ENCODE data around the gene SPNS1.
"Not testable (repeated sequence)": the region's sequence is repeated elsewhere in the genome, so short reads cannot be mapped to it uniquely, and the experiment has no call there.

Gene SPNS1, protein sequence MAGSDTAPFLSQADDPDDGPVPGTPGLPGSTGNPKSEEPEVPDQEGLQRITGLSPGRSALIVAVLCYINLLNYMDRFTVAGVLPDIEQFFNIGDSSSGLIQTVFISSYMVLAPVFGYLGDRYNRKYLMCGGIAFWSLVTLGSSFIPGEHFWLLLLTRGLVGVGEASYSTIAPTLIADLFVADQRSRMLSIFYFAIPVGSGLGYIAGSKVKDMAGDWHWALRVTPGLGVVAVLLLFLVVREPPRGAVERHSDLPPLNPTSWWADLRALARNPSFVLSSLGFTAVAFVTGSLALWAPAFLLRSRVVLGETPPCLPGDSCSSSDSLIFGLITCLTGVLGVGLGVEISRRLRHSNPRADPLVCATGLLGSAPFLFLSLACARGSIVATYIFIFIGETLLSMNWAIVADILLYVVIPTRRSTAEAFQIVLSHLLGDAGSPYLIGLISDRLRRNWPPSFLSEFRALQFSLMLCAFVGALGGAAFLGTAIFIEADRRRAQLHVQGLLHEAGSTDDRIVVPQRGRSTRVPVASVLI

GRCh38 chr16:28974437-28975157 is at the start of gene SPNS1:
Gene SPNS1 (plus strand): TSS chr16:28974778. CDS start chr16:28975152, 374 bp downstream.
- H3K9me3 ChIP-seq (ENCODE audit: control insufficient read depth in 5 of 5, low read length in 5 of 5): no peaks in the 10 kb centered on the region
- H3K4me1 ChIP-seq (ENCODE audit: control insufficient read depth in 5 of 5, insufficient read depth in 5 of 5, low read length in 5 of 5): peaks cover 2 to 27% (median 19%) of the 10 kb centered on the region in 5 donors
- H3K4me3 ChIP-seq (ENCODE audit: low read depth in 1 of 5, low read length in 5 of 5): peak within 1 kb of the TSS; percentile 77 to 100 (median 99)
- H3K9ac ChIP-seq (ENCODE audit: low read length in 5 of 5): peak within 1 kb of the TSS; percentile 68 to 98 (median 94)
- H3K36me3 ChIP-seq (ENCODE audit: control insufficient read depth in 5 of 5, insufficient read depth in 5 of 5, low read length in 5 of 5): peaks cover 0 to 28% (median 21%) of the 10 kb centered on the region in 5 donors
- no peaks in the 10 kb centered on the region for H3K27me3 ChIP-seq (ENCODE audit: control insufficient read depth in 5 of 5, insufficient read depth in 4 of 5, low read length in 5 of 5)
- peak within 1 kb of the TSS; percentile 72 for H3K27ac ChIP-seq (ENCODE audit: low read depth, low read length)

DNA sequence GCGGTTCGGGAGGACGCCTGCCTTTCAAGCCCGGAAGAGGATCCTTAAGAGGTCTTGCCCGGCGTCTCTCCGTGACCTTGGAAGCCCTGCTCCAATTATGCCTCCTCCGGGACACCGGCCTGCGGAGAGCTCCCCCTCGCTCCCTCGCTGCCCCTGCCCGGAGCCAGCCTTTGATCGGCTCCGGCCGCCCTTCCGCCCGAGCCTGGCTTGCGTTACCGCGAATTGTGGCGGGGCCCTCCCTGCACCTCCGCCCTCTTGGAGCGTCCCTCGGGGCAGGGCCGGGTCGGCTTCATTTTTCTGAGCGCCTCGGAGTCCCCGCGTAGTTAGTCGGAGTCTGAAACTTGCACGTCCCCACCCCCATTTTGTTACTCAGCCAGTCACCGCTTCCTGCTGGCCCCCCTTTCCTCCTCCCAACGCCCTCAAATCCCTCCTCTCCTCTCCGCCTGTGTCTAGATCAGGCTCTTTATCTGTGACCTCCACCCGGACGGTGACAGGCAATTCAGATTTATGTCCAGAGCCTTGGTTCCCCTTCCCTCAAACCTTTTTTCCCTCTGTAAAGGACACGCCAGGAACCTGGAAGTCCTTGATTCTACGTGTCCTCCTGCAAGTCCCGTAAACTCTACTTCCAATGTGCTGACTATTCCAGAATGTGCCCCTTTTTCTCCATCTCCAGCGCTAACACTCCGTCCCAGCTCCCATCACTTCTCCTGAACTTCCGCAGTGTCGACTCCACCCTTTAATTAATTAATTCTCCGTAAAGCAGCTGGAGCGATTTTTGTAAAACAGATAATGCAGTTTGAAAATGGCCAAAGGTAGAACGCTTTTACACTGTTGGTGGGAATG is 49.0 kb upstream of the SPNS1 start:
- H3K4me1 ChIP-seq (ENCODE audit: control insufficient read depth in 5 of 5, insufficient read depth in 5 of 5, low read length in 5 of 5): peaks cover 2 to 16% (median 14%) of the 10 kb centered on the region in 5 donors
- peak overlapping the region; percentile 90 for H3K27ac ChIP-seq (ENCODE audit: low read depth, low read length)
- H3K36me3 ChIP-seq (ENCODE audit: control insufficient read depth in 5 of 5, insufficient read depth in 5 of 5, low read length in 5 of 5): peaks cover 0 to 4% (median 0%) of the 10 kb centered on the region in 5 donors
- H3K9ac ChIP-seq (ENCODE audit: low read length in 5 of 5): peak overlapping the region; percentile 88 to 94 (median 89)
- H3K9me3 ChIP-seq (ENCODE audit: control insufficient read depth in 5 of 5, low read length in 5 of 5): no peaks in the 10 kb centered on the region
- peak overlapping the region; percentile 79 to 92 (median 88) for H3K4me3 ChIP-seq (ENCODE audit: low read depth in 1 of 5, low read length in 5 of 5)
- no peaks in the 10 kb centered on the region for H3K27me3 ChIP-seq (ENCODE audit: control insufficient read depth in 5 of 5, insufficient read depth in 4 of 5, low read length in 5 of 5)

DNA sequence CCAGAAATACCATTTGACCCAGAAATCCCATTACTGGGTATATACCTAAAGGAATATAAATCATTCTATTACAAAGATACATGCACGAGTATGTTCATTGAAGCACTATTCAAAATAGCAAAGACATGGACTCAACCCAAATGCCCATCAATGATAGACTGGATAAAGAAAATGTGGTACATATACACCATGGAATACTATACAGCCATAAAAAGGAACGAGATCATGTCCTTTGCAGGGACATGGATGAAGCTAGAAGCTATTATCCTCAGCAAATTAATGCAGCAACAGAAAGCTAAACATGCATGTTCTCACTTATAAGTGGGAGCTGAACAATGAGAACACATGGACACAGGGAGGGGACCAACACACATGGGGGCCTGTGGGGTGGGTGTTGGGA is 48.3 kb upstream of the SPNS1 start:
- H3K9me3 ChIP-seq (ENCODE audit: control insufficient read depth in 5 of 5, low read length in 5 of 5); H3K27ac ChIP-seq (ENCODE audit: low read depth, low read length); H3K27me3 ChIP-seq (ENCODE audit: control insufficient read depth in 5 of 5, insufficient read depth in 4 of 5, low read length in 5 of 5); H3K36me3 ChIP-seq (ENCODE audit: control insufficient read depth in 5 of 5, insufficient read depth in 5 of 5, low read length in 5 of 5); H3K4me3 ChIP-seq (ENCODE audit: low read depth in 1 of 5, low read length in 5 of 5); H3K9ac ChIP-seq (ENCODE audit: low read length in 5 of 5): not testable (repeated sequence)
- peaks cover 2 to 17% (median 14%) of the 10 kb centered on the region in 5 donors for H3K4me1 ChIP-seq (ENCODE audit: control insufficient read depth in 5 of 5, insufficient read depth in 5 of 5, low read length in 5 of 5)

GRCh38 chr16:28927815-28928214 is 46.8 kb upstream of the SPNS1 start:
- H3K4me1 ChIP-seq (ENCODE audit: control insufficient read depth in 5 of 5, insufficient read depth in 5 of 5, low read length in 5 of 5): peaks cover 2 to 17% (median 14%) of the 10 kb centered on the region in 5 donors

DNA sequence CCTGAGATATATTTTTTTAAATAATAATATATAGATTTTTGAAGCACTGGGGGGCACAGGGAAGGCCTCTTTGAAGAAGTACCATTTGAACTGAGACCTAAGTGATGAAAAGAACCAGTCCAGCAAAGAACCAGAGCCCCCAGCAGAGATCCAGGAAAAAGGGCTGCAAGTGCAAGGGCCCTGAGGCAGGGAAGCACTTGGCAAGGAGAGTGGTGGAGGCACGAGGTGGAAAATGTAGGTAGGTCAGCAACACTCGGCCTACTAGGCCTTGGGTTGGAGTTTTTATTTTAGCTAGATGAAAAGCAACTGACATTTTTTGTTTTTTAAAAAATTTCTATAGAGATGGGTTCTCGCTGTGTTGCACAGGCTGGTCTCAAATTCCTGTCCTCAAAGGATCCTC is 44.4 kb upstream of the SPNS1 start:
- Histone ChIP-seq H3K9ac (ENCODE audit: low read length in 5 of 5) (no peak overlapping the region), H3K9me3 (ENCODE audit: control insufficient read depth in 5 of 5, low read length in 5 of 5) (no peaks in the 10 kb centered on the region), H3K4me3 (ENCODE audit: low read depth in 1 of 5, low read length in 5 of 5) (no peak overlapping the region), H3K4me1 (ENCODE audit: control insufficient read depth in 5 of 5, insufficient read depth in 5 of 5, low read length in 5 of 5) (peaks cover 0 to 9% (median 8%) of the 10 kb centered on the region in 5 donors), H3K27ac (ENCODE audit: low read depth, low read length) (no peak overlapping the region), H3K36me3 (ENCODE audit: control insufficient read depth in 5 of 5, insufficient read depth in 5 of 5, low read length in 5 of 5) (no peaks in the 10 kb centered on the region), H3K27me3 (ENCODE audit: control insufficient read depth in 5 of 5, insufficient read depth in 4 of 5, low read length in 5 of 5) (no peaks in the 10 kb centered on the region)

More at GRCh38 chr16:28927815-28928214, 46.8 kb upstream of the SPNS1 start:
- H3K27ac ChIP-seq (ENCODE audit: low read depth, low read length): no peak overlapping the region
- H3K36me3 ChIP-seq (ENCODE audit: control insufficient read depth in 5 of 5, insufficient read depth in 5 of 5, low read length in 5 of 5): no peaks in the 10 kb centered on the region
- no peak overlapping the region for H3K4me3 ChIP-seq (ENCODE audit: low read depth in 1 of 5, low read length in 5 of 5)
- H3K9ac ChIP-seq (ENCODE audit: low read length in 5 of 5): no peak overlapping the region
- H3K27me3 ChIP-seq (ENCODE audit: control insufficient read depth in 5 of 5, insufficient read depth in 4 of 5, low read length in 5 of 5): no peaks in the 10 kb centered on the region
- no peaks in the 10 kb centered on the region for H3K9me3 ChIP-seq (ENCODE audit: control insufficient read depth in 5 of 5, low read length in 5 of 5)

GRCh38 chr16:28930652-28931051 is 43.9 kb upstream of the SPNS1 start:
- Histone ChIP-seq H3K4me3 (ENCODE audit: low read depth in 1 of 5, low read length in 5 of 5) (no peak overlapping the region), H3K36me3 (ENCODE audit: control insufficient read depth in 5 of 5, insufficient read depth in 5 of 5, low read length in 5 of 5) (no peaks in the 10 kb centered on the region), H3K9ac (ENCODE audit: low read length in 5 of 5) (peak overlapping the region in 1 of 5 donors; percentile 25), H3K27me3 (ENCODE audit: control insufficient read depth in 5 of 5, insufficient read depth in 4 of 5, low read length in 5 of 5) (no peaks in the 10 kb centered on the region), H3K27ac (ENCODE audit: low read depth, low read length) (no peak overlapping the region), H3K4me1 (ENCODE audit: control insufficient read depth in 5 of 5, insufficient read depth in 5 of 5, low read length in 5 of 5) (peaks cover 0 to 8% (median 5%) of the 10 kb centered on the region in 5 donors), H3K9me3 (ENCODE audit: control insufficient read depth in 5 of 5, low read length in 5 of 5) (no peaks in the 10 kb centered on the region)

DNA sequence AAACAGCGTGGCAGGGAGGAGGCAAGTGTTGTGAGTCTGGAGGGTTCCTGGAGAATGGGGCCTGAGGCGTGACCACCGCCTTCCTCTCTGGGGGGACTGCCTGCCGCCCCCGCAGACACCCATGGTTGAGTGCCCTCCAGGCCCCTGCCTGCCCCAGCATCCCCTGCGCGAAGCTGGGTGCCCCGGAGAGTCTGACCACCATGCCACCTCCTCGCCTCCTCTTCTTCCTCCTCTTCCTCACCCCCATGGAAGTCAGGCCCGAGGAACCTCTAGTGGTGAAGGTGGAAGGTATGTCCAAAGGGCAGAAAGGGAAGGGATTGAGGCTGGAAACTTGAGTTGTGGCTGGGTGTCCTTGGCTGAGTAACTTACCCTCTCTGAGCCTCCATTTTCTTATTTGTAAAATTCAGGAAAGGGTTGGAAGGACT is 42.8 kb upstream of the SPNS1 start, which contains the start of gene CD19:
Gene CD19 (plus strand): TSS at position 171 of the 425 bp plus-strand sequence. CDS start 30 bp downstream, at position 201.
- no peak within 1 kb of the TSS for H3K27ac ChIP-seq (ENCODE audit: low read depth, low read length)
- H3K4me3 ChIP-seq (ENCODE audit: low read depth in 1 of 5, low read length in 5 of 5): no peak within 1 kb of the TSS
- no peaks in the 10 kb centered on the region for H3K36me3 ChIP-seq (ENCODE audit: control insufficient read depth in 5 of 5, insufficient read depth in 5 of 5, low read length in 5 of 5)
- peaks cover 0 to 12% (median 10%) of the 10 kb centered on the region in 5 donors for H3K4me1 ChIP-seq (ENCODE audit: control insufficient read depth in 5 of 5, insufficient read depth in 5 of 5, low read length in 5 of 5)
- H3K27me3 ChIP-seq (ENCODE audit: control insufficient read depth in 5 of 5, insufficient read depth in 4 of 5, low read length in 5 of 5): no peaks in the 10 kb centered on the region
- H3K9me3 ChIP-seq (ENCODE audit: control insufficient read depth in 5 of 5, low read length in 5 of 5): no peaks in the 10 kb centered on the region
- peak within 1 kb of the TSS in 1 of 5 donors; percentile 25 for H3K9ac ChIP-seq (ENCODE audit: low read length in 5 of 5)

GRCh38 chr16:28932339-28933141 is 42.0 kb upstream of the SPNS1 start:
- Histone ChIP-seq H3K4me1 (ENCODE audit: control insufficient read depth in 5 of 5, insufficient read depth in 5 of 5, low read length in 5 of 5) (peaks cover 0 to 13% (median 10%) of the 10 kb centered on the region in 5 donors), H3K9ac (ENCODE audit: low read length in 5 of 5) (no peak overlapping the region), H3K27ac (ENCODE audit: low read depth, low read length) (no peak overlapping the region), H3K36me3 (ENCODE audit: control insufficient read depth in 5 of 5, insufficient read depth in 5 of 5, low read length in 5 of 5) (no peaks in the 10 kb centered on the region), H3K9me3 (ENCODE audit: control insufficient read depth in 5 of 5, low read length in 5 of 5) (no peaks in the 10 kb centered on the region), H3K4me3 (ENCODE audit: low read depth in 1 of 5, low read length in 5 of 5) (no peak overlapping the region), H3K27me3 (ENCODE audit: control insufficient read depth in 5 of 5, insufficient read depth in 4 of 5, low read length in 5 of 5) (no peaks in the 10 kb centered on the region)

DNA sequence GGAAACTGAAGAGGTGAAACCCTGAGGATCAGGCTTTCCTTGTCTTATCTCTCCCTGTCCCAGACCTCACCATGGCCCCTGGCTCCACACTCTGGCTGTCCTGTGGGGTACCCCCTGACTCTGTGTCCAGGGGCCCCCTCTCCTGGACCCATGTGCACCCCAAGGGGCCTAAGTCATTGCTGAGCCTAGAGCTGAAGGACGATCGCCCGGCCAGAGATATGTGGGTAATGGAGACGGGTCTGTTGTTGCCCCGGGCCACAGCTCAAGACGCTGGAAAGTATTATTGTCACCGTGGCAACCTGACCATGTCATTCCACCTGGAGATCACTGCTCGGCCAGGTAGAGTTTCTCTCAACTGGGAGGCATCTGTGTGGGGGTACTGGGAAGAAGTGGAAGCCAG is 41.4 kb upstream of the SPNS1 start:
- H3K4me1 ChIP-seq (ENCODE audit: control insufficient read depth in 5 of 5, insufficient read depth in 5 of 5, low read length in 5 of 5): peaks cover 0 to 13% (median 10%) of the 10 kb centered on the region in 5 donors
- no peak overlapping the region for H3K9ac ChIP-seq (ENCODE audit: low read length in 5 of 5)
- H3K36me3 ChIP-seq (ENCODE audit: control insufficient read depth in 5 of 5, insufficient read depth in 5 of 5, low read length in 5 of 5): no peaks in the 10 kb centered on the region
- H3K4me3 ChIP-seq (ENCODE audit: low read depth in 1 of 5, low read length in 5 of 5): no peak overlapping the region
- no peaks in the 10 kb centered on the region for H3K27me3 ChIP-seq (ENCODE audit: control insufficient read depth in 5 of 5, insufficient read depth in 4 of 5, low read length in 5 of 5)
- no peaks in the 10 kb centered on the region for H3K9me3 ChIP-seq (ENCODE audit: control insufficient read depth in 5 of 5, low read length in 5 of 5)
- H3K27ac ChIP-seq (ENCODE audit: low read depth, low read length): no peak overlapping the region
